Activated CD8-positive, alpha-beta memory T cell treated with anti-CD3 and anti-CD28 coated beads, Interleukin-2, amount 10 ng/mL, durations not matched to agents 7 days and 5 days (primary cell): Measurements from ENCODE around the gene ZNF92. TPM values are rescaled to one million over a fixed set of nuclear protein-coding genes. Genes with fewer than 3 reads are reported as not detected.
"Not testable (repeated sequence)": the region's sequence is repeated elsewhere in the genome, so short reads cannot be mapped to it uniquely, and the experiment has no call there.

ENCODE experiments used
- ATAC-seq: fragments of 150-1000 bp; cut with Tn5 transposase; one replicate; pipeline ENCODE4 v1.10.0; 2021; ENCODE audit warnings: moderate library complexity
- CTCF ChIA-PET: fragments of 350-600 bp; sonication (Branson Sonifier 250); formaldehyde crosslinking; loops from one replicate; lab custom pipeline; 2021; ENCODE audit warnings: antibody characterized with exemption; lab: Charles Lee
- DNase-seq: peaks from one replicate; pipeline ENCODE4 v3.0.0-alpha.2; 2020
- H3K27ac Mint-ChIP-seq: one replicate; pipeline ENCODE4 v1.8.0; 2021; ENCODE audit warnings: mild to moderate bottlenecking, mixed read lengths
- H3K27me3 Mint-ChIP-seq: one replicate; pipeline ENCODE4 v1.8.0; 2021; ENCODE audit warnings: mixed read lengths
- H3K36me3 Mint-ChIP-seq: one replicate; pipeline ENCODE4 v1.8.0; 2021; ENCODE audit warnings: mild to moderate bottlenecking, mixed read lengths
- H3K4me1 Mint-ChIP-seq: one replicate; pipeline ENCODE4 v1.8.0; 2021; ENCODE audit warnings: mixed read lengths
- H3K4me3 Mint-ChIP-seq: one replicate; pipeline ENCODE4 v1.8.0; 2021; ENCODE audit warnings: mild to moderate bottlenecking, moderate library complexity, mixed read lengths
- H3K9me3 Mint-ChIP-seq: one replicate; pipeline ENCODE4 v1.8.0; 2022; ENCODE audit warnings: low read depth, mixed read lengths
- total RNA-seq, 2 experiments: library from RNA; stranded (reverse); gene quantifications; one replicate each; pipeline ENCODE4 v1.2.3, GENCODE V29; 2021

The ZNF92 gene
- total RNA-seq, 2 experiments from 2014 or later: 16.0 to 17.0 TPM

- Mint-ChIP-seq H3K4me3 (no peak overlapping the region), H3K27me3 (no peaks in the 10 kb centered on the region), H3K4me1 (no peaks in the 10 kb centered on the region), H3K27ac (no peak overlapping the region), H3K36me3 (no peaks in the 10 kb centered on the region), H3K9me3 (no peaks in the 10 kb centered on the region)
- ATAC-seq (no peak), DNase-seq (no peak)
- CTCF ChIA-PET: no interaction called here
These were observed 64.9 kb downstream of the ZNF92 start for GRCh38 chr7:65438598-65438997.

- DNase-seq (no peak), ATAC-seq (no peak)
- no peak overlapping the region for H3K27ac Mint-ChIP-seq
- H3K9me3 Mint-ChIP-seq: no peaks in the 10 kb centered on the region
- no peaks in the 10 kb centered on the region for H3K27me3 Mint-ChIP-seq
- no peaks in the 10 kb centered on the region for H3K4me1 Mint-ChIP-seq
- no peak overlapping the region for H3K4me3 Mint-ChIP-seq
- H3K36me3 Mint-ChIP-seq: no peaks in the 10 kb centered on the region
- CTCF ChIA-PET: no interaction called here
These were observed 67.4 kb downstream of the ZNF92 start for GRCh38 chr7:65441010-65441409.

- H3K4me3 Mint-ChIP-seq: no peak overlapping the region
- no peak for ATAC-seq
- no peaks in the 10 kb centered on the region for H3K27me3 Mint-ChIP-seq
- no peaks in the 10 kb centered on the region for H3K9me3 Mint-ChIP-seq
- H3K4me1 Mint-ChIP-seq: no peaks in the 10 kb centered on the region
- CTCF ChIA-PET: no interaction called here
- H3K27ac Mint-ChIP-seq: no peak overlapping the region
- no peaks in the 10 kb centered on the region for H3K36me3 Mint-ChIP-seq
- DNase-seq: no peak
These were observed 70.7 kb downstream of the ZNF92 start for GRCh38 chr7:65444205-65444842.

- Mint-ChIP-seq H3K36me3 (no peaks in the 10 kb centered on the region), H3K27ac (no peak overlapping the region), H3K9me3 (no peaks in the 10 kb centered on the region), H3K4me1 (no peaks in the 10 kb centered on the region), H3K27me3 (no peaks in the 10 kb centered on the region), H3K4me3 (no peak overlapping the region)
- DNase-seq (no peak), ATAC-seq (no peak)
- CTCF ChIA-PET: no interaction called here
These were observed 71.5 kb downstream of the ZNF92 start for GRCh38 chr7:65444899-65445823.

GRCh38 chr7:65447041-65447440 lies 73.4 kb downstream of the ZNF92 start:
- H3K27me3 Mint-ChIP-seq, H3K36me3 Mint-ChIP-seq, H3K9me3 Mint-ChIP-seq, H3K4me3 Mint-ChIP-seq, DNase-seq, H3K27ac Mint-ChIP-seq, CTCF ChIA-PET, H3K4me1 Mint-ChIP-seq, ATAC-seq: not testable (repeated sequence)

- Mint-ChIP-seq H3K4me1 (no peaks in the 10 kb centered on the region), H3K4me3 (no peak overlapping the region), H3K9me3 (peaks cover 2% of the 10 kb centered on the region), H3K27ac (no peak overlapping the region), H3K36me3 (no peaks in the 10 kb centered on the region), H3K27me3 (no peaks in the 10 kb centered on the region)
- CTCF ChIA-PET: no interaction called here
- ATAC-seq: no peak
- DNase-seq: no peak
These were observed 75.3 kb downstream of the ZNF92 start for GRCh38 chr7:65448816-65449504.

GRCh38 chr7:65449505-65449852 lies 75.8 kb downstream of the ZNF92 start:
- Mint-ChIP-seq H3K27me3 (peaks cover 2% of the 10 kb centered on the region), H3K4me1 (no peaks in the 10 kb centered on the region), H3K4me3 (no peak overlapping the region), H3K9me3 (peaks cover 2% of the 10 kb centered on the region), H3K36me3 (no peaks in the 10 kb centered on the region), H3K27ac (no peak overlapping the region)
- ATAC-seq: no peak
- no peak for DNase-seq
- CTCF ChIA-PET: no interaction called here
